ENCODE measurements around the gene TTC24.
"Not testable (repeated sequence)": the region's sequence is repeated elsewhere in the genome, so short reads cannot be mapped to it uniquely, and the experiment has no call there.

The TTC24 gene

GRCh38 chr1:156615946-156616345 lies 36.4 kb downstream of the TTC24 start:
- DNase-seq = no peak

DNA sequence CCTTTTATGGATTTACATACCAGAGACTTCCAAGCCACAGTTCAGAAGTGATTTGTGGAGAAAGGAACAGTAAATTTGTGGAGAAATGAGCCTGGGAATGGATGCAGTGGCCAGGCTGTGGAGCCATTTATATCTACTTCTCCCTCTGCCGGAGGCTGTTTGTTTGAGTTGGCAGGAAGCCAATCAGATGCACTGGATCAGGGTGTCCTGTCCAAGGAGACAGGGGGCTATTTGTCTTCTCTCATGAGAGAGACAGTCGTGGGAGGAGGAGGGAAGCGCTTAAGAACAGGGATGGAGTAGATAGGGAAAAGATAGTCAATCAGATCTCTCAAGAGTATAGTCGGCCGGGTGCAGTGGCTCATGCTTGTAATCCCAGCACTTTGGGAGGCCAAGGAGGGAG lies 36.9 kb downstream of the TTC24 start:
- DNase-seq = no peak

- DNase-seq = no peak
Measured at GRCh38 chr1:156618853-156619581, 39.5 kb downstream of the TTC24 start, which contains the start of gene HAPLN2. HAPLN2 (plus strand) TSS chr1:156619415; CDS start chr1:156623491, 4,076 bp downstream.

- DNase-seq = no peak
Measured at GRCh38 chr1:156619582-156619955, 40.0 kb downstream of the TTC24 start.

DNA sequence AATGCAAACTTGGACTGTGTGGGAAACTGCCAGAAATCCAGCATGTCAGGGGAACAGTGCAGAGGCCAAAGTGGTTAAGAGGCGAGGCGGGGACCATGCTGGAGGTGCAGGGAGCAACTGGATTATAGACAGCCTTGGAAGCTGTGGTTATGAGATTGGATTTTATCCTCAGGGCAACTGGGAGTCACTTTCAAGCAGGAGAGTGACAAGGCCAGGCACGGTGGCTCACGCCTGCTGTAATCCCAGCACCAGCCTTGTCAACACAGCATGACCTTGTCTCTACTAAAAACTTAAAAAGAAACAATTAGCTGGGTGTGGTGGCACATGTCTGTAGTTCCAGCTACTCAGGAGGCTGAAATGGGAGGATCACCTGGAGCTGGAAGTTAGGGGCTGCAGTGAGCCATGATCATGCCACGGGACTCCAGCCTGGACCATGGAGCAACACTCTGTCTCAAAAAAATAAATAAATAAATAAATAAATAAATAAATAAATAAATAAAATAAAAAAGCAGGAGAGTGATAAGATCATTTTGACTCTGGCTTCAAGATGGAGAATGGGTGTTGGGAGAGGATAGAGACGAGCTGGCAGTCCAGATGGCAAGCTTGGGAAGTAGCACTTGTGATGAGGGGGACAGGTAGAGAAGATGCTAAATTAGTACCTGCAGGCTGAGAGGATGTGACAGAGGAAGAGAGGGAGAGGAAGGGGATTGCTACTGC lies 43.2 kb downstream of the TTC24 start:
- no peak for DNase-seq

DNA sequence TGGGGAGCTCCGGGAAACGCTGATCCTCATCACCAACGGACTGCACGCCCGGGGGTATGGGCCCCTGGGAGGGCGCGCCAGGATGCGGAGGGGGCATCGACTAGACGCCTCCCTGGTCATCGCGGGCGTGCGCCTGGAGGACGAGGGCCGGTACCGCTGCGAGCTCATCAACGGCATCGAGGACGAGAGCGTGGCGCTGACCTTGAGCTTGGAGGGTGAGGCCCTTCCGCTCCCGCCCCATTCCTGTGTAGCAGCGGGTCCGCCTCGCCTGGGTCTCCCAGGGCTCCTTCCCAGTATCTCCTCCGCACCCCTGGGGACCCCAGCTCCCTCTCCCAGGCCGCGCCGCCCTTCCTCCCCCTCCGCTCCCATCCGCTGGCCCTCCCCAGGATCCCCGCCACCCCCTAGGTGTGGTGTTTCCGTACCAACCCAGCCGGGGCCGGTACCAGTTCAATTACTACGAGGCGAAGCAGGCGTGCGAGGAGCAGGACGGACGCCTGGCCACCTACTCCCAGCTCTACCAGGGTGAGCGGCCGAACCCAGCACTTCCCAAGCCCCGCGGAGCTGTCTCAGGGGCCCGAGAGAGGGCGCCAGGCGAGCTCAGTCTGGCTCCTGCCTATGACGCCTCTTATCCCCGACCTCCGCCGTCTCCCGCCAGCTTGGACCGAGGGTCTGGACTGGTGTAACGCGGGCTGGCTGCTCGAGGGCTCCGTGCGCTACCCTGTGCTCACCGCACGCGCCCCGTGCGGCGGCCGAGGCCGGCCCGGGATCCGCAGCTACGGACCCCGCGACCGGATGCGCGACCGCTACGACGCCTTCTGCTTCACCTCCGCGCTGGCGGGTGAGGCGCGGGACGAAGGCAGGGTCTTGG lies 44.7 kb downstream of the TTC24 start:
- DNase-seq = peak; percentile 48

DNA sequence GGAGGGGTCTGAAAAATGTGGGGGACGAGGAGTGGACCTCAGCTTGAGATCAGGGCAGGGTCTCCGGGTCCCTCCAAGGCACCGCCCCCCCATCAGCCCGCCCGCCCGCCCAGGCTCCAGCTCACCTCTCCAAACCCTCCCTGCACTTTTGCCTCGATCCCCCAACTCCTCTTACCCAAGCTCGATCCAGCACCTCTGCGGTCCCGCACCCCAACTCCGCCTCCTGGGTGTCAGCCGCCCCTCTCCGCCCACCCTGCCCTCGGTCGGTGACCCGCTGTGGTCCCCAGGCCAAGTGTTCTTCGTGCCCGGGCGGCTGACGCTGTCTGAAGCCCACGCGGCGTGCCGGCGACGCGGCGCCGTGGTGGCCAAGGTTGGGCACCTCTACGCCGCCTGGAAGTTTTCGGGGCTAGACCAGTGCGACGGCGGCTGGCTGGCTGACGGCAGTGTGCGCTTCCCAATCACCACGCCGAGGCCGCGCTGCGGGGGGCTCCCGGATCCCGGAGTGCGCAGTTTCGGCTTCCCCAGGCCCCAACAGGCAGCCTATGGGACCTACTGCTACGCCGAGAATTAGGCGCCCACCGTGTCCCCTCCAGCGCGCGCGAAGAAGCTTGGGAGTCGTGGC lies 45.4 kb downstream of the TTC24 start:
- DNase-seq = no peak

- DNase-seq = peak; percentile 70
Measured at GRCh38 chr1:156625436-156626078, 46.0 kb downstream of the TTC24 start.

GRCh38 chr1:156626079-156626438 lies 46.5 kb downstream of the TTC24 start:
- no peak for DNase-seq

- DNase-seq = no peak
Measured at GRCh38 chr1:156627313-156627880, 47.9 kb downstream of the TTC24 start.

DNA sequence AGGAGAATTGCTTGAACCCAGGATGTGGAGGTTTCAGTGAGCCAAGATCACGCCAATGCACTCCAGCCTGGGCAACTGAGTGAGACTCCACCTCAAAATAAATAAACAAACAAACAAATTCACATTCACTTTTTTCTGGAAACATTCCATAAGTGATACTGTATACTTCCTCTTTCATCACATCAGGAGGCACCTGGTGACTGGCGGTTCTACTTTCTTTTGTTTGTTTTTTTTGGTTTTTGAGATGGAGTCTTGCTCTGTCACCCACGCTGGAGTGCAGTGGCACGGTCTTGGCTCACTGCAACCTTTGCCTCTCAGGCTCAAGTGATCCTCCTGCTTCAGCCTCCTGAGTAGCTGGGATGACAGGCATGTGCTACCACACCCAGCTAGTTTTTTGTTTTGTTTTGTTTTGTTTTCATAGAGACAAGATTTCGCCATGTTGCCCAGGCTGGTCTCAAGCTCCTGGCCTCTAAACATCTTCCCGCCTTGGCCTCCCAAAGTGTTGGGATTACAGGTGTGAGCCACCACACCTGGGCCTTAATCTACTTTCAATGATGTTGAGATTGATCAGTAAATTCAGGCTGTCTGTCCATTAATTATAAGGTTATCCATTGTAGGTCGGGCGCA lies 50.4 kb downstream of the TTC24 start:
- DNase-seq = no peak

DNA sequence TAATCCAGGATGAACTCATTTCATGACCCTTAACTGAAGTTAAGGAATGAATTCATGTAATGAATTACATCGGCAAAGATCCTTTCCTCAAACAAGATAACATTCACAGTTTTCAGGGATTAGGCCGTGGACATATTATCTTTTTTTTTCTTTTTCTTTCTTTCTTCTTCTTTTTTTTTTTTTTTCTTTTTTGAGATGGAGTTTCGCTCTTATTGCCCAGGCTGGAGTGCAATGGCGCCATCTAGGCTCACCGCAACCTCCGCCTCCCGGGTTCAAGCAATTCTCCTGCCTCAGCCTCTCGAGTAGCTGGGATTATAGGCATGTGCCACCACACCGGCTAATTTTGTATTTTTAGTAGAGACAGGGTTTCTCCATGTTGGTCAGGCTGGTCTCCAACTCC lies 51.6 kb downstream of the TTC24 start:
- not testable (repeated sequence) for DNase-seq

GRCh38 chr1:156632355-156632754 lies 52.8 kb downstream of the TTC24 start:
- DNase-seq = no peak

Data from stimulated activated CD4-positive, alpha-beta T cell treated with anti-CD3 and anti-CD28 coated beads, Interleukin-12 subunit alpha, Interleukin-12 subunit beta, amount 100 ng/mL, for 4 hours (primary cell).